GM19438 (cell line): ENCODE results near the gene TMEM214.

ENCODE experiments used
- ATAC-seq: cut with Tn5 transposase; IDR thresholded peaks from one replicate; pipeline ENCODE4 v1.9.1; 2021; ENCODE audit warnings: low read depth; ENCODE audit not compliant: unreplicated experiment

TMEM214 gene

GRCh38 chr2:27038631-27039339, 6.0 kb downstream of the TMEM214 start:
- ATAC-seq: no peak

DNA sequence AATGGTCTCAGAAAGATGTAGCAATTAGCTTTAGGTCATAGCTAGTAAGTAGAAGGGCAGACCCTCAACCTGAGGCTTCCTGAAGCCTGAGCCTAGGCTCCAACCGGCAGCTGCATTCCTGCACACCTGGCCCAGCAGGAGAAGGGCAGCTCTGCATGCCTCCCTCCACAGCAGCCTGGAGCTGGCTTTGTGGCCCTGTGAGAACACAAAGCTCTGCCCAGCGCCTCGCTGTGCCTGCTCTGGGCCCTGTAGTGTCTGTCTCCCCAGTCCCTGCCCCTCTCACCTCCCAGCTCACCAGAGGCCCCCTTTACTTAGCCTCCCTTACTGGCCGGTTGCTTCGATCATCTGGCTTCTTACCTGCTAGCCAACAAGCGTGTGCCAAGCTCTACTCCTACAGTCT, 6.7 kb downstream of the TMEM214 start:
- ATAC-seq: no peak

DNA sequence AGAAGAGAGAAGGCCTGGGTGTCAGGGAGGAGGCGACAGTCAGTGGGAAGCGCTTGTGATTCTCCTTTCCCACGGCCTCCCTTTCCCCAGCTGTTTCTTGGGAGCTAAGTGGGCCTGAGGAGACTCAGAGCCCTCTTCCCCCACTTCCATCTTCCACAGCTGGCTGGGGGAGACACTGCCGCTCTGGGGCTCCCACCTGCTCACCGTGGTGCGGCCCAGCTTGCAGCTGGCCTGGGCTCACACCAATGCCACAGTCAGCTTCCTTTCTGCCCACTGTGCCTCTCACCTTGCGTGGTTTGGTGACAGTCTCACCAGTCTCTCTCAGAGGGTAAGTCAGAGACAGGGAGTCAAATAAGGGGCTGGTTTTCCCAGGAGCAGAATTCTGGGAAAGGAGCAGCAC, 7.1 kb downstream of the TMEM214 start:
- ATAC-seq: no peak

- ATAC-seq: no peak
These were observed 7.5 kb downstream of the TMEM214 start for GRCh38 chr2:27040282-27040681.

- ATAC-seq: no peak
These were observed 9.0 kb downstream of the TMEM214 start for GRCh38 chr2:27041752-27042151.

GRCh38 chr2:27042159-27042661, 9.4 kb downstream of the TMEM214 start:
- ATAC-seq: peak; percentile 79

DNA sequence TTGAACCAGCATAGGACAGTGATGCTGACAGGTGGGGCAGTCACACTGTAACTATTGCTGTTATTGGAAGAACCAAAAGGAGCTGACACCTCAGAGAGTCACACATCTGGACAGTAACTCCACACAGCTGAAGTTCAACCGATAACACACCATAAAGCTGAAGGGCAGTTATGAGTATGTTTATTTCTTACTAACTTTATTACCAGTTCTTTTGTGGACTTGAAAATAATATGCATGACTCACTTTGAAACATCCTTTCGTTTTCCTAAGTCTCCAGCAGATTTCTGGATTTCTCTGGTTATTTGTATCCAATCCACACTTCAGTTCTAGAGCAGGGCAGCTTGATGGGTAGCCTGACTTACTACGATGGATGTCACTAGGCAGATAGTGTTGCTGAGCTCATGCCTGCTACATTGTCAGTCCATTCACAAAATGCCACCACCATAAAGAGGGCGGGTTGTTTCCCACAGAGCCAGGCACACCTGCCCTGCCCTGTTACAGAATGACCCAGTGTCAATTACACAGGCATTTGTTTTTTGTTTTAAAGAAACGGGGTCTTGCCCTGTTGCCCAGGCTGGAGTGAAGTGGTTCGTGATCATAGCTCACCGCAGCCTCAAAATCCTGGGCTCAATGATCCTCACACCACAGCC, 10.3 kb downstream of the TMEM214 start:
- ATAC-seq: no peak

DNA sequence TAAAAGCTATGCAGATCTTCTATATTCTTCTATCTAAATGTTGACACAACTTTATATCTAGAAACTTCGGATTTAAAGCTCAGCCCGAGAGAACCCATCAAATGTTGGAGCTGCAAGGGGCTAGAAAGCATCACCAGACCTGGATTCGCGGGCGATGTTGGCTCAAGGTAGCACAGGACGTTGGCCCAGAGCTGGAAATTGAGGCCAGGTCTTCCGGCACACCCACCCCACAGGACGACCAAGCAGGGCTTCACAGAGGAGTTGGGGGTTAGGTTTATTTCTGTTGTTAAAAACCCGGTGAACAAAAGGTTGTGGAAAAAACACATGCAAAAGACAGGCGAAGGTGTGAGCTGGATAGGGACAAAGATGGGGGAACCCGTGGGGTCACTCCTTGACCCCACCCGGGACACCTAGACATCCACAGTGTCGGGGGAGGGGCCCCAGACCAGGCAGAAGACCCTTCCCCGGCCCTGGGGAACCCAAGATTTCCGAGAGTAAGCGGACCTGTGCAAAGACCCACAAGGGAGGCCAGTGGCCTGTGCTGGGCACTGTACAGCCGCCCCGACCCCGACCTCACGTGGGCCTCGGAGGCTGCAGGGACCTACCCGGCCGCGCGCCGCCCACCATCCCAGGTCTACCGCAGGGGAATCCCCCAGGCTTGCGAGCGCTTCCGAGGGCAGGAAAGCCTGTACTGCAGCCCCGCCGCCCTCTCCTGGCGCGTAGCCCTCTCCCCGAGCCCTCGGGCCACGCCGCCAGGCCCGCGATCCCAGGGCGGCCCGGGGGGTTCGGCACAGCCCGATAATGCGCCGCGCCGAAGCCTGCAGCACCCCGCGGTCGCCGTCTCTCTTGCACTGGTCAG, 16.9 kb downstream of the TMEM214 start:
- peak; percentile 31 for ATAC-seq

DNA sequence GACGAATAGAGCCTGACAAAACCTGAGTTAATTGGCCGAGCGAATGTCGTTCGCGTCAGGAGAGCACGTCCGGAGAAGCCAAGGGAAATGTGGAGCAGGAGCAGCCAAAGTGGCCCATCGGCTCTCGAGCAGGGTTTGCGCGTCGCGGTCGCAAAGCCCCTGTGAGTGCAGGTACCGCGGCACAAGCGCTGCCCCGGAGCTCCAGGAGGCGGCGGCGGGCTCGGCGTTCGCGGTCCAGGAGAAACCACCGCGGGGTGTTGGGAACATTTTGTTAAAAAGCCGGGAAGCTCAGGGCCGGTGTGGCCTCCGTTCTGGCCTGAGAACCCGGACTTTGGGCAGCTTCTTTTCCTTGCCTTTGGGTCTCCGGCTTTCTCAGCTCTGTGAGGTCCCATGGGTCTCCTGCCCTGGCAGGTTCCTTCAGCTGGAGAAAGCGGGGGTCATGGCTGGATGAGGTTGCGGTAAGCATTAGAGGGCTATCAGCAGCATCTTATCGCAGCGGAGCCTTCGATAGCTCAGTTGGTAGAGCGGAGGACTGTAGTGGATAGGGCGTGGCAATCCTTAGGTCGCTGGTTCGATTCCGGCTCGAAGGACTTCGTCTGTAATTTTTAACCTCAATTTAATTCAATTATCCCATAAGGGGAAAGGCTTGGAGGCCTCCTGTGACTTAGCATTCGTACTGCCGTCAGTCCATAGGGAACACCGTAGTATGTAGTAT, 17.7 kb downstream of the TMEM214 start:
- peak; percentile 48 for ATAC-seq

DNA sequence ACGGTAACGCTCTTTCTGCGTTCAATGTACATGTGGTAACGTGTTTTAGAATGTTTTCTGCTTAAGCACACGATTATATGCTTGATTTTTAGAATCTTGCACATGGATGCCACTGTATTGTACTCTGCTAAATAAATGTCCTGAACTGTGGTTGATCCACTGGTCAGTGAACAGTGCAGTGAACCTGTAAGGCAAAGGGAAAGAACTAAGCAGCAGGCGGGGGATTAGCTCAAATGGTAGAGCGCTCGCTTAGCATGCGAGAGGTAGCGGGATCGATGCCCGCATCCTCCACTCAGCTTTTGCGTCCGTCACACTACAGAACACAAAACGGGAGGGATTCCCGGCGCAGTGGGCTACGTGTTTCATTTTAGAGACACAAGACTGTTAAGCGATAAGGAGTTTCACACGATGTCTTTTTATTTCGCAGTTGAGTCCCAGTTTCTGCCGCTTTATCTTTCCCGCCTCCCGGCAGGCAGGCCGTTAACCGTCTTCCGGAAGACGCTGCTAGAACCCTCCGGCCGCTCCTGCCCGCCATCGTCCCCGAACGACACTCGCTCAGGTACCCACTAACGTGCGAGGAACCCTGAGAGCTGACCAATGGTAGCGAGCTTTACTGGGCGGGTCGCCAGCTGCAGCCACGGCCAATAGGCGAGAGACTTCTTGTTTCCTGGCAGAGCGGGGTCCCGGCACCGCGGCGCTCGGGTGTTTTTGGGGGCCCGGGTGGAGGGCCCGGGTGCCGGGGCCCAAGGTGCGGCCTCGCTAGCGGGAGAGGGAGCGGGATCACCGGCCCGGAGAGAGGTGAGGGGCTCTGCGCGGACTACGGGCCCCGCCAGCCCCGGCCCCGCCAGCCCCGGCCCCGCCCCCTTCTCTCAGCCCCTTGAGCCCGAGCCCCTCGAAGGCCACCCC, 18.5 kb downstream of the TMEM214 start, which contains the start of gene AGBL5:
AGBL5 (plus strand) TSS at position 673 of the 906 bp plus-strand sequence. CDS start 1,291 bp downstream, outside the sequence.
- ATAC-seq: peak; percentile 58

- ATAC-seq: no peak
These were observed 19.3 kb downstream of the TMEM214 start for GRCh38 chr2:27051902-27052645.

GRCh38 chr2:27053321-27053720, 20.6 kb downstream of the TMEM214 start:
- no peak for ATAC-seq

GRCh38 chr2:27053776-27054175, 21.0 kb downstream of the TMEM214 start:
- no peak for ATAC-seq

- ATAC-seq: no peak
These were observed 22.0 kb downstream of the TMEM214 start for GRCh38 chr2:27054721-27055120.

GRCh38 chr2:27057184-27057583, 24.4 kb downstream of the TMEM214 start:
- no peak for ATAC-seq

DNA sequence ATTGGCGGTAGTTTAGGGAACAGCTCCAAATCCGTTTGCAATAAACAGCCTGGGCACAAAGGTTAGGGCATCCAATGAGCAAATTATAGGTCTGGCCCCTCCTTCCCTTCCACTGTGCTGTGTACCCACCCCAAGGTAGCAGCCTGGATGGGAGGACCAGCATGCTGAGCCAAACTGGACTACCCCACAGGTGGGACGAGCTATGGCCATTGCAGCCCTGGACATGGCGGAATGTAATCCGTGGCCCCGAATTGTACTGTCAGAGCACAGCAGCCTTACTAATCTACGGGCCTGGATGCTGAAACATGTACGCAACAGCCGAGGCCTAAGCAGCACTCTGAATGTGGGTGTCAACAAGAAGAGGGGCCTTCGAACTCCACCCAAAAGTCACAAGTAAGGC, 25.4 kb downstream of the TMEM214 start:
- no peak for ATAC-seq

GRCh38 chr2:27059141-27059820, 26.5 kb downstream of the TMEM214 start:
- no peak for ATAC-seq

GRCh38 chr2:27060323-27060722, 27.6 kb downstream of the TMEM214 start:
- ATAC-seq: no peak
